Esophagus muscularis mucosa (tissue), 4 donors: Measurements from ENCODE around the gene ZBTB34. TPM values are rescaled to one million over a fixed set of nuclear protein-coding genes. Genes with fewer than 3 reads are reported as not detected.

Experiments
- DNase-seq: peaks from one replicate; pipeline ENCODE4 v3.0.0-alpha.2; 2017; ENCODE audit errors: extremely low spot score
- H3K27ac ChIP-seq, 4 donors: fragments of 200-600 bp; sonication (generic); replicated peaks in 1 of 4; 1 replicate in 3 of 4; 2 replicates in 1 of 4; pipeline ENCODE4 v1.5.1; 2016 to 2019; ENCODE audit warnings: mild to moderate bottlenecking in 1 of 4
- H3K27me3 ChIP-seq, 4 donors: fragments of 200-600 bp; sonication (generic); one replicate each; pipeline versions ENCODE4 v1.5.1 to v1.6.0; 2016 to 2019
- H3K36me3 ChIP-seq, 4 donors: fragments of 200-600 bp; sonication (generic); one replicate each; pipeline ENCODE4 v1.5.1; 2016 to 2019
- H3K4me1 ChIP-seq, 4 donors: fragments of 200-600 bp; sonication (generic); one replicate each; pipeline ENCODE4 v1.5.1; 2016 to 2019
- H3K4me3 ChIP-seq, 4 donors: fragments of 200-600 bp; sonication (generic); 1 replicate in 2 of 4; 2 replicates in 2 of 4; pipeline ENCODE4 v1.5.1; 2016 to 2019; ENCODE audit warnings: mild to moderate bottlenecking in 4 of 4, moderate library complexity in 1 of 4
- H3K9me3 ChIP-seq, 4 donors: fragments of 200-600 bp; sonication (generic); 1 replicate in 3 of 4; 2 replicates in 1 of 4; pipeline ENCODE4 v1.5.1; 2016 to 2019
- CTCF ChIP-seq, 3 experiments: fragments of 200-600 bp in 2 of 3; fragments of 450-650 bp in 1 of 3; sonication (generic) in 2 of 3; IDR thresholded peaks; one replicate each; pipeline ENCODE4 v1.5.1; 2017 to 2019; ENCODE audit warnings: antibody characterized with exemption in 3 of 3, mild to moderate bottlenecking in 2 of 3, moderate library complexity in 1 of 3
- EP300 ChIP-seq: sonication (generic); formaldehyde crosslinking; IDR thresholded peaks from one replicate; pipeline ENCODE4 v1.6.1; 2017; ENCODE audit warnings: antibody characterized with exemption
- POLR2A ChIP-seq: fragments of 450-650 bp; IDR thresholded peaks from one replicate; pipeline ENCODE4 v1.6.1; 2017; ENCODE audit warnings: antibody characterized with exemption, moderate library complexity, mild to moderate bottlenecking, low read depth
- POLR2AphosphoS5 ChIP-seq, 2 donors: sonication (generic); formaldehyde crosslinking; IDR thresholded peaks; one replicate each; pipeline ENCODE4 v1.6.1; 2017; ENCODE audit warnings: antibody characterized with exemption in 2 of 2
- WGBS: methylation state at CpG from one replicate; pipeline ENCODE4 v1.1.5; 2018; 5-methylcytosine and 5-hydroxymethylcytosine counted together
- intact Hi-C: fragments of 100-400 bp; cut with DNase I; formaldehyde crosslinking; loops from one replicate; pipeline ENCODE4 v1.15.1; 2023
- total RNA-seq, 4 donors: library from RNA; depleted of rRNA; stranded (reverse); fragments of >200 nt; gene quantifications; one replicate each; pipeline versions ENCODE4 v1.1.0 to v1.2.1, GENCODE V29; 2016

The ZBTB34 gene
- total RNA-seq, 4 donors from 2014 or later: 10.4 to 16.8 (median 12.6) TPM

GRCh38 chr9:126869368-126869767 is 8.9 kb downstream of the ZBTB34 start:
- Histone ChIP-seq H3K9me3 (no peaks in the 10 kb centered on the region), H3K4me3 (no peak overlapping the region), H3K4me1 (peaks cover 2 to 21% (median 16%) of the 10 kb centered on the region in 4 donors), H3K27me3 (no peaks in the 10 kb centered on the region), H3K36me3 (peaks cover 0 to 33% (median 25%) of the 10 kb centered on the region in 4 donors), H3K27ac (no peak overlapping the region)
- TF ChIP-seq POLR2AphosphoS5 (IDR thresholded peaks at IDR 0.05) (no peak), CTCF (IDR thresholded peaks at IDR 0.05) (no peak), EP300 (no peak), POLR2A (no peak)
- intact Hi-C loops: no loop called here
- no peak for DNase-seq
- 87% methylated on average over 7 of the region's 7 CpGs for WGBS

GRCh38 chr9:126872516-126872915 is 12.1 kb downstream of the ZBTB34 start:
- H3K4me1 ChIP-seq: peaks cover 11 to 19% (median 15%) of the 10 kb centered on the region in 4 donors
- no peak overlapping the region for H3K4me3 ChIP-seq
- no peaks in the 10 kb centered on the region for H3K27me3 ChIP-seq
- intact Hi-C loops: no loop called here
- H3K27ac ChIP-seq: no peak overlapping the region
- H3K9me3 ChIP-seq: no peaks in the 10 kb centered on the region
- peaks cover 0 to 11% (median 9%) of the 10 kb centered on the region in 4 donors for H3K36me3 ChIP-seq
- DNase-seq: no peak
- 84% methylated on average over 4 of the region's 4 CpGs for WGBS
- TF ChIP-seq POLR2A (no peak), CTCF (IDR thresholded peaks at IDR 0.05) (no peak), POLR2AphosphoS5 (IDR thresholded peaks at IDR 0.05) (no peak), EP300 (no peak)

DNA sequence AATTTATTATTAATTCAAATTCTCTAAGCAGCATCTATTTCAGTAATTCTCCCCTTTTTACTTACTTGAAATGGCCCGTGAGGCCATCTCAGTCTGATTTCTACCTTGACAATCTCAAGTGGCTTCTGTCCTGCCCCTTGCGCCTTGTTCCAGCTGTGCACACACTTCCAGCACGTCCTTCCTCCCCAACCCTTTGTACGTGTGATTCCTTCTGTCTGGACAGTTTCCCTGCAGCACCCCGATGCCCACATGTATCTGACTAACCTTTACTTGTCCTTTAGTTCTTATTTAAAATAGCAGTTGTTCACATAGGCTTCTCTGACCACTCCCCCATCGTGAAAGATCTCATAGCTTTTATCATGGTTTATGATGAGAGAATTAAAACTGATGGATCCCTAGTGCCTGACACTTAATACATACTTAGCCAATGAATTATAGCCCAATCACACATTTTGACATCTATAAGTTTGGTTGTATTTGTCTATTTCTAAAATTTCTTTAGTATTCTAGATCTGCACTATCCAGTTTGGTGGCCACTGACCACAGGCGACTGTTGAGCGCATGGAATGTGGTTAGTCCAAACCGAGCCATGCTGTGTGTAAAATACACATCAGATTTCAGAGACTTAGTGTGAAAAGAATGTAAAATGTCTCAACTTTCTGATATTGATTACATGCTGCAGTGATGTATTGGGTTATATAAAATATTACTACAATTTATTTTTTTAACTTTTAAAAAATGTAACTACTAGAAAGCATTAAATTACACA is 14.3 kb downstream of the ZBTB34 start:
- intact Hi-C loops: no loop called here
- no peak for TF ChIP-seq POLR2AphosphoS5 (IDR thresholded peaks at IDR 0.05)
- no peak for TF ChIP-seq POLR2A
- TF ChIP-seq EP300: no peak
- TF ChIP-seq CTCF (IDR thresholded peaks at IDR 0.05): no peak
- WGBS: 76% methylated on average over 9 of the region's 9 CpGs

DNA sequence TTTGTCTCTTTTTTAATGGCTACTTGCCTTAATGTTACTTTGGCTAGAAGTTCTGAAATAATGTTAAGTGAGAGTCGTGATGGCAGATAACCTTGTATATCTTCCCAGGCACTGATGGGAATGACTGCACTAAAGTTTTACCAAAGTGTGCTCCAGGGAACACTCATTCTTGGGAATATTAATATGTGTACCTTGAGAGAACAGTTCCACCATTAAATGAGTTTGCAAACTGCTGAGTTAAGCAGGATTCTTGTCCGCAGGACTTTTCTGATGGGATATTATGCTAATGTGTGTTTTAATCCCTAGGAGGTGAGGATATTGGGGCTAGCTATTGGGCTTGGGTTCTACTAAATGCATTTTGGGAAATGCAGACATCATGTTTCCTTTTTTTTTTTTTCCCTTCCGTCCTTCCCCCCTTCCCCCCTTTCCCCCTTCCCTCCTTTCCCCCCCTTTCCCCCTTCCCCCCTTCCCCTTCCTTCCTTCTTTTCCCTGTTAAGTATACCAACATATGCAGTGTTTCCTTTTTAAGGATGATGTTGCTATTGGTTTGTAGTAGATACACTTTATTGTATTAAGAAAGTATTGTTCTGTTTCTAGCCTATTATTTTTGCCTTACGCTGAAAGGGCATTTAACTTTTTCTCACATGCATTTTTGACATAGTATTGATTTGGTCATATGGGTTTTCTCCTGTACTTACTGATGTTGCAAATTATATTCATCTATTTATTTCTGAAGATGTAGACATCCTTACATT is 15.5 kb downstream of the ZBTB34 start:
- H3K36me3 ChIP-seq: peaks cover 12 to 30% (median 22%) of the 10 kb centered on the region in 4 donors
- no peak overlapping the region for H3K27ac ChIP-seq
- DNase-seq: no peak
- H3K4me1 ChIP-seq: peaks cover 0 to 11% (median 5%) of the 10 kb centered on the region in 4 donors
- H3K9me3 ChIP-seq: no peaks in the 10 kb centered on the region
- no peaks in the 10 kb centered on the region for H3K27me3 ChIP-seq
- intact Hi-C loops: no loop called here
- no peak for TF ChIP-seq EP300
- no peak for TF ChIP-seq POLR2AphosphoS5 (IDR thresholded peaks at IDR 0.05)
- TF ChIP-seq CTCF (IDR thresholded peaks at IDR 0.05): no peak
- TF ChIP-seq POLR2A: no peak
- WGBS: 85% methylated on average over 4 of the region's 4 CpGs
- no peak overlapping the region for H3K4me3 ChIP-seq

More for the DNA sequence above, 14.3 kb downstream of the ZBTB34 start:
- Histone ChIP-seq H3K27me3 (no peaks in the 10 kb centered on the region), H3K4me1 (peaks cover 0 to 11% (median 4%) of the 10 kb centered on the region in 4 donors), H3K27ac (no peak overlapping the region), H3K9me3 (no peaks in the 10 kb centered on the region), H3K4me3 (no peak overlapping the region), H3K36me3 (peaks cover 3 to 17% (median 10%) of the 10 kb centered on the region in 4 donors)
- no peak for DNase-seq
